WI38 (cell line): ENCODE results near the gene CTAGE9.

Experiments
- H3K4me3 ChIP-seq: 2 replicates; pipeline ENCODE4 v1.5.1; 2011; ENCODE audit warnings: low read depth, mild to moderate bottlenecking, control low read depth, low read length
- CTCF ChIP-seq: IDR thresholded peaks from 2 replicates; pipeline ENCODE4 v1.5.1; 2012; ENCODE audit warnings: low read depth, mild to moderate bottlenecking, control low read depth, low read length

Gene CTAGE9

GRCh38 chr6:131736003-131736596, 25.3 kb upstream of the CTAGE9 start:
- TF ChIP-seq CTCF, result no peak
- no peak overlapping the region for H3K4me3 ChIP-seq

GRCh38 chr6:131733376-131734016, 22.7 kb upstream of the CTAGE9 start:
- no peak overlapping the region for H3K4me3 ChIP-seq
- TF ChIP-seq CTCF, result no peak

GRCh38 chr6:131731224-131731623, 20.4 kb upstream of the CTAGE9 start:
- no peak for TF ChIP-seq CTCF
- no peak overlapping the region for H3K4me3 ChIP-seq

- no peak for TF ChIP-seq CTCF
- H3K4me3 ChIP-seq, result no peak overlapping the region
Measured at GRCh38 chr6:131730264-131730663, 19.4 kb upstream of the CTAGE9 start.

GRCh38 chr6:131729550-131729949, 18.7 kb upstream of the CTAGE9 start:
- H3K4me3 ChIP-seq, result no peak overlapping the region
- TF ChIP-seq CTCF, result no peak

- H3K4me3 ChIP-seq, result no peak overlapping the region
- no peak for TF ChIP-seq CTCF
Measured at GRCh38 chr6:131728296-131728939, 17.6 kb upstream of the CTAGE9 start.

- no peak for TF ChIP-seq CTCF
- no peak overlapping the region for H3K4me3 ChIP-seq
Measured at GRCh38 chr6:131727868-131728267, 17.1 kb upstream of the CTAGE9 start.
